HG03095 (cell line): Measurements from ENCODE around the gene SLC25A24.

Experiments used
- ATAC-seq: cut with Tn5 transposase; IDR thresholded peaks from one replicate; pipeline ENCODE4 v1.9.1; 2021; ENCODE audit warnings: moderate library complexity; ENCODE audit not compliant: unreplicated experiment

SLC25A24 gene

GRCh38 chr1:108108119-108108518 is 92.0 kb downstream of the SLC25A24 start:
- no peak for ATAC-seq

GRCh38 chr1:108107658-108108057 is 92.5 kb downstream of the SLC25A24 start:
- no peak for ATAC-seq

- ATAC-seq = no peak
These were observed 93.4 kb downstream of the SLC25A24 start for GRCh38 chr1:108106775-108107174.

- ATAC-seq = no peak
These were observed 100.0 kb downstream of the SLC25A24 start for GRCh38 chr1:108100148-108100547.

GRCh38 chr1:108097018-108097417 is 103.1 kb downstream of the SLC25A24 start:
- ATAC-seq = no peak

GRCh38 chr1:108096089-108096488 is 104.1 kb downstream of the SLC25A24 start:
- ATAC-seq = no peak

- ATAC-seq = no peak
These were observed 110.7 kb downstream of the SLC25A24 start for GRCh38 chr1:108089477-108089876.

- ATAC-seq = no peak
These were observed 114.5 kb downstream of the SLC25A24 start for GRCh38 chr1:108085628-108086027.

- no peak for ATAC-seq
These were observed 115.2 kb downstream of the SLC25A24 start for GRCh38 chr1:108084866-108085477.
